HG03565 (cell line): Measurements from ENCODE around the gene USP48.
"Not testable (repeated sequence)": the region's sequence is repeated elsewhere in the genome, so short reads cannot be mapped to it uniquely, and the experiment has no call there.

Experiments
- ATAC-seq: cut with Tn5 transposase; IDR thresholded peaks from one replicate; pipeline ENCODE4 v1.9.1; 2021; ENCODE audit warnings: mild to moderate bottlenecking, moderate library complexity; ENCODE audit not compliant: unreplicated experiment

Gene USP48

GRCh38 chr1:21774835-21775549, 8.0 kb downstream of the USP48 start:
- ATAC-seq = no peak

- no peak for ATAC-seq
Observed at GRCh38 chr1:21773585-21773984, 9.4 kb downstream of the USP48 start.

DNA sequence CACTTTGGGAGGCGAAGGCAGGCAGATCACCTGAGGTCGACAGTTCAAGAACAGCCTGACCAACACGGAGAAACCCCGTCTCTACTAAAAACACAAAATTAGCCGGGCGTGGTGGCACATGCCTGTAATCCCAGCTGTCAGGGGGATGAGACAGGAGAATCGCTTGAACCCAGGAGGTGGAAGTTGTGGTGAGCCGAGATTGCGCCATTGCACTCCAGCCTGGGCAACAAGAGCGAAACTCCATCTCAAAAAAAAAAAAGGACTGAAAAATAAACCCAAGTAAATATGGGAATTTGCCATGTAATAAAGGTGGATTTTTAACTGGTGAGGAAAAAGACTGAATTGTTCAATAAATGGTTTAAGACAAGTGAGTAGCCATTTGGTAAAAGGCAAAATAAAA, 11.3 kb downstream of the USP48 start:
- ATAC-seq = not testable (repeated sequence)

GRCh38 chr1:21770602-21771001, 12.3 kb downstream of the USP48 start:
- not testable (repeated sequence) for ATAC-seq

- no peak for ATAC-seq
Observed at GRCh38 chr1:21770201-21770600, 12.7 kb downstream of the USP48 start.

- not testable (repeated sequence) for ATAC-seq
Observed at GRCh38 chr1:21767106-21767505, 15.8 kb downstream of the USP48 start.

GRCh38 chr1:21766210-21766609, 16.7 kb downstream of the USP48 start:
- ATAC-seq = no peak

GRCh38 chr1:21764615-21765423, 18.1 kb downstream of the USP48 start:
- no peak for ATAC-seq

- no peak for ATAC-seq
Observed at GRCh38 chr1:21763694-21764419, 19.1 kb downstream of the USP48 start.

DNA sequence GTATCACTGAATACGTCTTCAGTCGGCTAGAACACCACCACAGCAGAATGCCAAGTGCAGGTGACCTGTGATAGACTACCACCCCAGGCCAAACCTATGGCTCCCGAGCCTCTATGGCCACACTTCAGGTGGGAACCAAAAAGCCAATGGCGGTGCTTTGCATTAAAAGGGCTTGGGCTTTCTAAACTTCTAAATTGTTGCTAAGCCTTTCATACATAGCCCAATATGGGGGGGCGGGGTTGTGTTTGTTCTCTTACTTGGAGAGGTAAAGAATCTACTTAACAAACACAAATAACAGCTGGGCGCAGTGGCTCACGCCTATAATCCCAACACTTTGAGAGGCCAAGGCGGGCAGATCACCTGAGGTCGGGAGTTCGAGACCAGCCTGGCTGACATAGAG, 19.7 kb downstream of the USP48 start:
- ATAC-seq = no peak

- no peak for ATAC-seq
Observed at GRCh38 chr1:21762022-21762404, 20.9 kb downstream of the USP48 start.

- ATAC-seq = no peak
Observed at GRCh38 chr1:21761052-21761451, 21.9 kb downstream of the USP48 start.

- ATAC-seq = no peak
Observed at GRCh38 chr1:21759818-21760217, 23.1 kb downstream of the USP48 start.

GRCh38 chr1:21759182-21759581, 23.8 kb downstream of the USP48 start:
- ATAC-seq = no peak

- ATAC-seq = no peak
Observed at GRCh38 chr1:21758614-21759013, 24.3 kb downstream of the USP48 start.

DNA sequence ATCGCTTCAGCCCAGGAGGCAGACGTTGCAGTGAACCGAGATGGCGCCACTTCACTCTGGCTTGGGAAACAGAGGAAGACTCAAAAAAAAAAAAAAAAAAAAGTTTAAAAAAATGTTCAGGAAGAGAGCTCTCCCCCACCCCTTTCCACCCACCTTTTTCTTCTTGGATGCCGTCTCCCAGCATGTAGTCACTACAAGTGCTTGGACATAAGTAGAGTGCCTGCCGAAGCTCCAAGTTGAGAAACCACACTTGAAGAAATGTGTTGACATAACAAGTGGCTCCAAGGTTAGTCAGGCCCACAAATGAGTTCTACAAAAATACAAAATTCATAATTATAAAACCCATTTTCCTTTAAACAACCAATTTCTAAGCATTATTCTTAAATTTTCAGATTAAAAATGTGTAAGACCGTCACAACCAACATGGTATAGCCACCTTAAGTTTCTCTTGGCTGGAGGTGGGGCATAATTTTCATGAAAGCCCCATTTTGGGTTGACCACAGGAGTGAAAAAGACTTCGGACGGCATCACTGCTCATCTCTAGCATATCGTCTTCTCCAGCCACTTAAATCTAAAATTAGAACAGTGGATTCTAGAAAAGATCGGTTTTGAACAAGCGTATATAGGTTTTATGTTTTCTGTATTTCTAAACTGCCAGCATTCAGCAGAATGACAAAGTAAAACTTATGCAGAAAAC, 26.4 kb downstream of the USP48 start:
- ATAC-seq = no peak

GRCh38 chr1:21755067-21755466, 27.9 kb downstream of the USP48 start:
- ATAC-seq = no peak

DNA sequence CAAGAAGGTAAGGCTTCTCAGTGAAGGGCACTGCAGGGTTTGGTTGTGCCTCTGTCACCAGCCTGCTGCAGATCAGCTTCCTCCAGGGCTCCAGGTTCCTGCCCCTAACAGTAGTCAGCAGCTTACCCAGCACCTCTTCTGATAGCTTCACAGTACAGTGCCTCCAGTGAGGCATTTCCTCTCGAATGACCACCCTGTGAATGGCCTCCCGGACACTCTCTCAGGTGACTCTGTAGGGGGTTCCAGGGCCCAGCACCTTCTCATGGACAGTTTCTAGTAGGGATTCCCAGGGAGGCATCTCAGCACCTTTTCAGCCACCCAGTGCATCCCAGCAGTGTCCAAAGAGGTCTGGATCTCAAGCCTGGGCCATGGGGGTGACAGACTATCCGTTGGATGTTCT, 28.4 kb downstream of the USP48 start:
- no peak for ATAC-seq

- no peak for ATAC-seq
Observed at GRCh38 chr1:21752186-21752585, 30.8 kb downstream of the USP48 start.

- ATAC-seq = no peak
Observed at GRCh38 chr1:21751281-21751680, 31.7 kb downstream of the USP48 start.

- no peak for ATAC-seq
Observed at GRCh38 chr1:21750841-21751240, 32.1 kb downstream of the USP48 start.
